ENCODE data around the gene SMARCA2. TPM values are rescaled to one million over a fixed set of nuclear protein-coding genes. Genes with fewer than 3 reads are reported as not detected.

SMARCA2 gene
- total and polyA plus RNA-seq, 4 donors, result 18.8 to 67.0 (median 41.1) TPM

GRCh38 chr9:2106666-2107065 is 91.5 kb downstream of the SMARCA2 start:
- TF ChIP-seq TAF1 (conservative IDR thresholded peaks at IDR 0.05), result no peak
- no peak for TF ChIP-seq JUND (IDR thresholded peaks at IDR 0.05)
- no peak for TF ChIP-seq EGR1 (IDR thresholded peaks at IDR 0.05; ENCODE audit: low read depth in 2 of 2)
- TF ChIP-seq FOXA2 (IDR thresholded peaks at IDR 0.05), result no peak
- TF ChIP-seq GABPA (IDR thresholded peaks at IDR 0.05 in 1 of 2, conservative IDR thresholded peaks at IDR 0.05 in 1 of 2), result no peak
- TF ChIP-seq HNF4A (conservative IDR thresholded peaks at IDR 0.05), result no peak
- TF ChIP-seq ZBTB33 (IDR thresholded peaks at IDR 0.05), result no peak
- no peak for TF ChIP-seq RAD21 (IDR thresholded peaks at IDR 0.05)
- TF ChIP-seq RXRA (IDR thresholded peaks at IDR 0.05), result no peak
- TF ChIP-seq NR2F2 (IDR thresholded peaks at IDR 0.05), result no peak
- no peak for TF ChIP-seq REST (IDR thresholded peaks at IDR 0.05)
- 92% methylated on average over 1 of the region's 1 CpG for WGBS
- no peak overlapping the region for H3K27ac ChIP-seq (ENCODE audit: low read depth in 1 of 2, low read length in 2 of 2)
- no peaks in the 10 kb centered on the region for H3K9me3 ChIP-seq (ENCODE audit: control insufficient read depth in 4 of 4, low read length in 3 of 4)
- no peaks in the 10 kb centered on the region for H3K27me3 ChIP-seq (ENCODE audit: control insufficient read depth in 4 of 4, insufficient read depth in 4 of 4, low read length in 3 of 4)
- H3K4me1 ChIP-seq (ENCODE audit: control insufficient read depth in 4 of 4, insufficient read depth in 4 of 4, low read length in 3 of 4), result no peaks in the 10 kb centered on the region
- no peak overlapping the region for H3K9ac ChIP-seq (ENCODE audit: low read depth in 1 of 2, low read length in 2 of 2)
- H3K4me3 ChIP-seq (ENCODE audit: low read depth in 1 of 3, low read length in 3 of 3), result no peak overlapping the region
- H3K36me3 ChIP-seq (ENCODE audit: control insufficient read depth in 4 of 4, insufficient read depth in 3 of 4, low read depth in 1 of 4, low read length in 3 of 4), result peaks cover 14 to 59% (median 48%) of the 10 kb centered on the region in 4 donors
- no peak for DNase-seq (ENCODE audit: low spot score)

GRCh38 chr9:2107906-2108451 is 92.8 kb downstream of the SMARCA2 start:
- DNase-seq (ENCODE audit: low spot score), result no peak
- no peaks in the 10 kb centered on the region for H3K27me3 ChIP-seq (ENCODE audit: control insufficient read depth in 4 of 4, insufficient read depth in 4 of 4, low read length in 3 of 4)
- peaks cover 19 to 61% (median 50%) of the 10 kb centered on the region in 4 donors for H3K36me3 ChIP-seq (ENCODE audit: control insufficient read depth in 4 of 4, insufficient read depth in 3 of 4, low read depth in 1 of 4, low read length in 3 of 4)
- no peaks in the 10 kb centered on the region for H3K4me1 ChIP-seq (ENCODE audit: control insufficient read depth in 4 of 4, insufficient read depth in 4 of 4, low read length in 3 of 4)
- WGBS, result 83% methylated on average over 5 of the region's 5 CpGs
- no peaks in the 10 kb centered on the region for H3K9me3 ChIP-seq (ENCODE audit: control insufficient read depth in 4 of 4, low read length in 3 of 4)
- H3K27ac ChIP-seq (ENCODE audit: low read depth in 1 of 2, low read length in 2 of 2), result no peak overlapping the region
- no peak overlapping the region for H3K9ac ChIP-seq (ENCODE audit: low read depth in 1 of 2, low read length in 2 of 2)
- H3K4me3 ChIP-seq (ENCODE audit: low read depth in 1 of 3, low read length in 3 of 3), result no peak overlapping the region
- TF ChIP-seq ZBTB33 (IDR thresholded peaks at IDR 0.05) (no peak), RXRA (IDR thresholded peaks at IDR 0.05) (no peak), CTCF (IDR thresholded peaks at IDR 0.05; ENCODE audit: low read depth, low read length, missing input control) (no peak), SP1 (IDR thresholded peaks at IDR 0.05) (no peak), JUND (IDR thresholded peaks at IDR 0.05) (no peak), FOXA1 (IDR thresholded peaks at IDR 0.05) (no peak), RAD21 (IDR thresholded peaks at IDR 0.05) (no peak), YY1 (IDR thresholded peaks at IDR 0.05) (no peak), EGR1 (IDR thresholded peaks at IDR 0.05; ENCODE audit: low read depth in 2 of 2) (no peak), ATF3 (IDR thresholded peaks at IDR 0.05) (no peak), NR2F2 (IDR thresholded peaks at IDR 0.05) (no peak), MAX (IDR thresholded peaks at IDR 0.05) (no peak), FOXA2 (IDR thresholded peaks at IDR 0.05) (no peak), GABPA (IDR thresholded peaks at IDR 0.05 in 1 of 2, conservative IDR thresholded peaks at IDR 0.05 in 1 of 2) (no peak), REST (IDR thresholded peaks at IDR 0.05) (no peak), HNF4A (conservative IDR thresholded peaks at IDR 0.05) (no peak), HNF4G (IDR thresholded peaks at IDR 0.05) (no peak)

Measured in liver (tissue), 9 donors.